ENCODE data around the gene ARL5A. TPM values are rescaled to one million over a fixed set of nuclear protein-coding genes. Genes with fewer than 3 reads are reported as not detected.
A peak's percentile ranks its signal among the peaks of the same experiment; 100 is the strongest.

Gene ARL5A
- total and polyA plus RNA-seq, 9 of the 15 experiments (the other 6 are each of a cell fraction or from before 2014, with no cell fraction given), result 16.3 to 117 (median 88.4) TPM

- TF ChIP-seq ZNF395 (CRISPR knock-in tag; IDR thresholded peaks at IDR 0.05), result 0 out of 2 replicates have a peak, but pooled peaks have one; percentile 68
- TF ChIP-seq PCBP2 (IDR thresholded peaks at IDR 0.05; ENCODE audit: low read depth, low read length, poor library complexity, severe bottlenecking), result no peak
- TF ChIP-seq CBX2 (IDR thresholded peaks at IDR 0.05; ENCODE audit: insufficient read depth, low read length, poor library complexity, severe bottlenecking), result no peak
- no peak for TF ChIP-seq ZNF561 (CRISPR knock-in tag; conservative IDR thresholded peaks at IDR 0.05)
- TF ChIP-seq, protein P1, sequence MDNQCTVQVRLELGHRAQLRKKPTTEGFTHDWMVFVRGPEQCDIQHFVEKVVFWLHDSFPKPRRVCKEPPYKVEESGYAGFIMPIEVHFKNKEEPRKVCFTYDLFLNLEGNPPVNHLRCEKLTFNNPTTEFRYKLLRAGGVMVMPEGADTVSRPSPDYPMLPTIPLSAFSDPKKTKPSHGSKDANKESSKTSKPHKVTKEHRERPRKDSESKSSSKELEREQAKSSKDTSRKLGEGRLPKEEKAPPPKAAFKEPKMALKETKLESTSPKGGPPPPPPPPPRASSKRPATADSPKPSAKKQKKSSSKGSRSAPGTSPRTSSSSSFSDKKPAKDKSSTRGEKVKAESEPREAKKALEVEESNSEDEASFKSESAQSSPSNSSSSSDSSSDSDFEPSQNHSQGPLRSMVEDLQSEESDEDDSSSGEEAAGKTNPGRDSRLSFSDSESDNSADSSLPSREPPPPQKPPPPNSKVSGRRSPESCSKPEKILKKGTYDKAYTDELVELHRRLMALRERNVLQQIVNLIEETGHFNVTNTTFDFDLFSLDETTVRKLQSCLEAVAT (IDR thresholded peaks at IDR 0.05), result peak in 1 of 2 experiments; percentile 99; a peak in 2 of 4 replicates
- TF ChIP-seq CBX5 (IDR thresholded peaks at IDR 0.05; ENCODE audit: borderline replicate concordance, low read depth), result no peak
- peak; percentile 90 for TF ChIP-seq SMARCE1 (IDR thresholded peaks at IDR 0.05)
- TF ChIP-seq ZNF121 (CRISPR knock-in tag; conservative IDR thresholded peaks at IDR 0.05), result no peak
- peak; percentile 61 for TF ChIP-seq NFIC (IDR thresholded peaks at IDR 0.05)
- peak; percentile 97 for TF ChIP-seq MYC (IDR thresholded peaks at IDR 0.05; ENCODE audit: low read depth, low read length)
- TF ChIP-seq MYC (CRISPR knock-in tag; IDR thresholded peaks at IDR 0.05; ENCODE audit: borderline replicate concordance, low read depth), result no peak
- peak; percentile 97 for TF ChIP-seq RNF2 (IDR thresholded peaks at IDR 0.05)
- peak; percentile 64 for TF ChIP-seq VEZF1 (CRISPR knock-in tag; IDR thresholded peaks at IDR 0.05)
- TF ChIP-seq CEBPB (tag; IDR thresholded peaks at IDR 0.05), result peak; percentile 97
- no peak for TF ChIP-seq FOXJ2 (tag; IDR thresholded peaks at IDR 0.05)
- TF ChIP-seq DMBX1 (CRISPR knock-in tag; IDR thresholded peaks at IDR 0.05; ENCODE audit: borderline replicate concordance), result peak; percentile 78
- no peak for TF ChIP-seq IFI16 (CRISPR knock-in tag; IDR thresholded peaks at IDR 0.05)
- peak; percentile 79 for TF ChIP-seq SMAD4 (CRISPR knock-in tag; conservative IDR thresholded peaks at IDR 0.05)
- TF ChIP-seq POLR2G (IDR thresholded peaks at IDR 0.05; ENCODE audit: low read depth, low read length), result no peak
- TF ChIP-seq POU5F1 (IDR thresholded peaks at IDR 0.05; ENCODE audit: borderline replicate concordance, low read depth, low read length, partially characterized antibody), result no peak
- no peak for TF ChIP-seq GABPB2 (CRISPR knock-in tag; conservative IDR thresholded peaks at IDR 0.05)
- TF ChIP-seq MYNN (IDR thresholded peaks at IDR 0.05), result peak; percentile 85
- no peak for TF ChIP-seq MYNN (CRISPR knock-in tag; IDR thresholded peaks at IDR 0.05)
- no peak for TF ChIP-seq HDAC1 (IDR thresholded peaks at IDR 0.05)
- peak; percentile 99 for TF ChIP-seq EP300 (IDR thresholded peaks at IDR 0.05; ENCODE audit: low read length)
These were observed 45.7 kb downstream of the ARL5A start (continued) for GRCh38 chr2:151782378-151783132.

All from K562 (cell line).